Glutamatergic neuron (in vitro differentiated cells): ENCODE results near the gene COL16A1. TPM values are rescaled to one million over a fixed set of nuclear protein-coding genes. Genes with fewer than 3 reads are reported as not detected.

Experiments used
- DNase-seq: peaks from one replicate; pipeline ENCODE4 v3.0.0; 2022
- H3K27ac Mint-ChIP-seq: one replicate; pipeline ENCODE4 v1.8.0; 2020; ENCODE audit warnings: mild to moderate bottlenecking, mixed read lengths, inconsistent platforms; ENCODE audit not compliant: unreplicated experiment
- H3K27me3 Mint-ChIP-seq: one replicate; pipeline ENCODE4 v1.8.0; 2020; ENCODE audit warnings: mild to moderate bottlenecking, moderate library complexity, mixed read lengths, inconsistent platforms; ENCODE audit not compliant: unreplicated experiment
- H3K36me3 Mint-ChIP-seq: one replicate; pipeline ENCODE4 v1.8.0; 2020; ENCODE audit warnings: mild to moderate bottlenecking, mixed read lengths, inconsistent platforms; ENCODE audit not compliant: unreplicated experiment
- H3K4me1 Mint-ChIP-seq: one replicate; pipeline ENCODE4 v1.8.0; 2020; ENCODE audit warnings: mild to moderate bottlenecking, low read depth, mixed read lengths, inconsistent platforms; ENCODE audit not compliant: unreplicated experiment
- H3K4me3 Mint-ChIP-seq: one replicate; pipeline ENCODE4 v1.8.0; 2020; ENCODE audit warnings: mild to moderate bottlenecking, mixed read lengths, inconsistent platforms; ENCODE audit not compliant: unreplicated experiment
- H3K9me3 Mint-ChIP-seq: one replicate; pipeline ENCODE4 v1.8.0; 2020; ENCODE audit warnings: mild to moderate bottlenecking, moderate library complexity, mixed read lengths, inconsistent platforms; ENCODE audit not compliant: unreplicated experiment
- total RNA-seq: library from RNA; stranded (reverse); fragmentation: NEBNext Ultra II Directional; extraction: Animal tissue kit (Norgen Biotek cat#: 25700); gene quantifications from one replicate; pipeline ENCODE4 v1.2.1, GENCODE V29; 2021; ENCODE audit not compliant: unreplicated experiment
- TF ChIP-seq, protein P1 (sequence below): fragments of 200-600 bp; sonication (generic); IDR thresholded peaks from one replicate; pipeline ENCODE4 v1.5.0; 2021; ENCODE audit not compliant: partially characterized antibody, unreplicated experiment

COL16A1 gene
- total RNA-seq, 1 donor from 2014 or later = 52.2 TPM

- peaks cover 9% of the 10 kb centered on the region for H3K4me1 Mint-ChIP-seq
- no peak for DNase-seq
- TF ChIP-seq, protein P1, sequence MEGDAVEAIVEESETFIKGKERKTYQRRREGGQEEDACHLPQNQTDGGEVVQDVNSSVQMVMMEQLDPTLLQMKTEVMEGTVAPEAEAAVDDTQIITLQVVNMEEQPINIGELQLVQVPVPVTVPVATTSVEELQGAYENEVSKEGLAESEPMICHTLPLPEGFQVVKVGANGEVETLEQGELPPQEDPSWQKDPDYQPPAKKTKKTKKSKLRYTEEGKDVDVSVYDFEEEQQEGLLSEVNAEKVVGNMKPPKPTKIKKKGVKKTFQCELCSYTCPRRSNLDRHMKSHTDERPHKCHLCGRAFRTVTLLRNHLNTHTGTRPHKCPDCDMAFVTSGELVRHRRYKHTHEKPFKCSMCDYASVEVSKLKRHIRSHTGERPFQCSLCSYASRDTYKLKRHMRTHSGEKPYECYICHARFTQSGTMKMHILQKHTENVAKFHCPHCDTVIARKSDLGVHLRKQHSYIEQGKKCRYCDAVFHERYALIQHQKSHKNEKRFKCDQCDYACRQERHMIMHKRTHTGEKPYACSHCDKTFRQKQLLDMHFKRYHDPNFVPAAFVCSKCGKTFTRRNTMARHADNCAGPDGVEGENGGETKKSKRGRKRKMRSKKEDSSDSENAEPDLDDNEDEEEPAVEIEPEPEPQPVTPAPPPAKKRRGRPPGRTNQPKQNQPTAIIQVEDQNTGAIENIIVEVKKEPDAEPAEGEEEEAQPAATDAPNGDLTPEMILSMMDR = no peak
- H3K27ac Mint-ChIP-seq = no peak overlapping the region
- no peak overlapping the region for H3K4me3 Mint-ChIP-seq
- peaks cover 3% of the 10 kb centered on the region for H3K9me3 Mint-ChIP-seq
- H3K36me3 Mint-ChIP-seq = no peaks in the 10 kb centered on the region
- peaks cover 11% of the 10 kb centered on the region for H3K27me3 Mint-ChIP-seq
These were observed 26.7 kb upstream of the COL16A1 start for GRCh38 chr1:31730336-31731048.

- no peak for DNase-seq
- Mint-ChIP-seq H3K4me3 (no peak overlapping the region), H3K4me1 (peaks cover 5% of the 10 kb centered on the region), H3K27me3 (peaks cover 4% of the 10 kb centered on the region), H3K36me3 (no peaks in the 10 kb centered on the region), H3K9me3 (no peaks in the 10 kb centered on the region), H3K27ac (no peak overlapping the region)
- TF ChIP-seq, protein P1 = no peak
These were observed 24.0 kb upstream of the COL16A1 start for GRCh38 chr1:31727849-31728248.

GRCh38 chr1:31727195-31727594 lies 23.4 kb upstream of the COL16A1 start:
- Mint-ChIP-seq H3K4me1 (peaks cover 5% of the 10 kb centered on the region), H3K27me3 (peaks cover 4% of the 10 kb centered on the region), H3K27ac (no peak overlapping the region), H3K4me3 (no peak overlapping the region), H3K36me3 (peaks cover 4% of the 10 kb centered on the region), H3K9me3 (no peaks in the 10 kb centered on the region)
- no peak for DNase-seq
- TF ChIP-seq, protein P1 = no peak

DNA sequence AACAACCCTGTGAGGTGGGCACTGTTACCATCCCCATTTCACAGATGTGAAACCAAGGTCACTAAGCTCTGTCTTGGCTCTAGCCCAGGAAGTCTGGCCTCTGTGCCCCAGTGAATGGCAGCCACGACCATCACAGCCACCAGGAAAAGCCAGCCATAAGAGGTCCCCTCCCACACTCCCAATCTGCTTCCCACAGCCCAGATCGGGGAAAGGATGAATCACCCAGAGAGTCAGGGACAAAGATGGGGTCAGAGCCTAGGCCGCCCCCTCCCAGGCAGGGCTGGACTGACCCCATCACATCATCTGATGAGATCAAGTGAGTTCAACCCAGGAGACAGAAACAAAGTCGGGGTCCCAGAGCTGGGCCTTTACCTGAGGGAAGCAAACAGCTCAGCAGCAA lies 22.9 kb upstream of the COL16A1 start:
- peak overlapping the region; percentile 35 for H3K4me3 Mint-ChIP-seq
- TF ChIP-seq, protein P1 = no peak
- H3K9me3 Mint-ChIP-seq = peaks cover under 1% of the 10 kb centered on the region
- no peak overlapping the region for H3K27ac Mint-ChIP-seq
- H3K36me3 Mint-ChIP-seq = peaks cover 6% of the 10 kb centered on the region
- H3K4me1 Mint-ChIP-seq = peaks cover 5% of the 10 kb centered on the region
- DNase-seq = no peak
- H3K27me3 Mint-ChIP-seq = peaks cover 5% of the 10 kb centered on the region

DNA sequence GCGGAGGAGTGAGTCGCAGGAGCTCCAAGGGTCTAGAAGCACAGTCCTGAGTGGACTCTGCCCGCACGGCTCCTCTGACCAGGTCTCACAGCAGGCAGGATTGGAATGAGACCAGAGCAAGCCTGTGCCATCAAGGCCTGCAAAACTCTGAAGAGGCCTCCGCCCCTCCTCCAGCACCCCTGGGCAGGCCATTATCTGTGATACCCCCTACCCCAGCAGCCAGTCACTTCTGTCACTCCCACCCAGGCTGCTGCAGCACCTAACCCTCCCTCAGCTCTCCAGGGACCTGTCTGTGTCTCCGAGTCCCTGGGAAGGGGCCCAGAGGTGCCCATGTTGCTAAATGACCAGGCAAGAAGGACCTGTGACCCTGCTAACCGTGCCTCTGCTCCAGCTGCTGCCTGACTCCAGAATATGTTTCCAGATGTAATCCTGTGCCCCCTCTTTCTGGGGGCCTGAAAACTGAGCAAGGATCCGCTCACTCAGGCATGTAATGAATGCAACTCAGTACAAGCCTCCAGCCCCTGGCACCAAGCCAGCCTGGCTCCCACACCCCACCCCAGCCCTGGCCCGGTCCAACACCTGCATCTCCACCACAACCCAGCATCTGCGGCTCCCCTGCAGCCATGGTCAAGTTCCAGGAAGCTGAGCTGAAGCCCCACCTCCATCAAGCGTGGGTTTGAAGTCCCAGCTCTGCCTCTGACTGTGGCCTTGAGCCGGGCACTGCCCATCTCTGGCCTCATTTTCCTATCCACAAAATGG lies 22.1 kb upstream of the COL16A1 start:
- Mint-ChIP-seq H3K4me1 (peaks cover 5% of the 10 kb centered on the region), H3K27ac (no peak overlapping the region), H3K27me3 (peaks cover 7% of the 10 kb centered on the region), H3K36me3 (peaks cover 6% of the 10 kb centered on the region), H3K9me3 (peaks cover 2% of the 10 kb centered on the region), H3K4me3 (no peak overlapping the region)
- no peak for DNase-seq
- TF ChIP-seq, protein P1 = no peak
